ENCODE results near the gene CCDC185. TPM values are rescaled to one million over a fixed set of nuclear protein-coding genes. Genes with fewer than 3 reads are reported as not detected.

Gene CCDC185
- total RNA-seq, 1 donor, result not detected

- H3K27ac ChIP-seq (ENCODE audit: low read depth, low read length), result no peak overlapping the region
- no peaks in the 10 kb centered on the region for H3K9me3 ChIP-seq (ENCODE audit: low read depth, low read length)
Measured at GRCh38 chr1:223430236-223430635, 37.0 kb downstream of the CCDC185 start.

GRCh38 chr1:223437151-223437550, 43.9 kb downstream of the CCDC185 start:
- Histone ChIP-seq H3K79me2 (ENCODE audit: insufficient read depth, low read length) (no peaks in the 10 kb centered on the region), H3K27me3 (ENCODE audit: insufficient read depth, low read length) (peaks cover 12% of the 10 kb centered on the region), H3K4me2 (ENCODE audit: insufficient read depth, low read length) (no peak overlapping the region), H3K27ac (ENCODE audit: low read depth, low read length) (no peak overlapping the region), H3K9me3 (ENCODE audit: low read depth, low read length) (no peaks in the 10 kb centered on the region), H3K4me1 (ENCODE audit: insufficient read depth, low read length) (no peaks in the 10 kb centered on the region), H4K20me1 (ENCODE audit: insufficient read depth, low read length) (no peaks in the 10 kb centered on the region), H3K36me3 (ENCODE audit: insufficient read depth, low read length) (no peaks in the 10 kb centered on the region), H3K4me3 (ENCODE audit: insufficient read depth, low read length) (no peak overlapping the region), H2AFZ (ENCODE audit: low read length) (no peak overlapping the region)
- TF ChIP-seq, protein P1, sequence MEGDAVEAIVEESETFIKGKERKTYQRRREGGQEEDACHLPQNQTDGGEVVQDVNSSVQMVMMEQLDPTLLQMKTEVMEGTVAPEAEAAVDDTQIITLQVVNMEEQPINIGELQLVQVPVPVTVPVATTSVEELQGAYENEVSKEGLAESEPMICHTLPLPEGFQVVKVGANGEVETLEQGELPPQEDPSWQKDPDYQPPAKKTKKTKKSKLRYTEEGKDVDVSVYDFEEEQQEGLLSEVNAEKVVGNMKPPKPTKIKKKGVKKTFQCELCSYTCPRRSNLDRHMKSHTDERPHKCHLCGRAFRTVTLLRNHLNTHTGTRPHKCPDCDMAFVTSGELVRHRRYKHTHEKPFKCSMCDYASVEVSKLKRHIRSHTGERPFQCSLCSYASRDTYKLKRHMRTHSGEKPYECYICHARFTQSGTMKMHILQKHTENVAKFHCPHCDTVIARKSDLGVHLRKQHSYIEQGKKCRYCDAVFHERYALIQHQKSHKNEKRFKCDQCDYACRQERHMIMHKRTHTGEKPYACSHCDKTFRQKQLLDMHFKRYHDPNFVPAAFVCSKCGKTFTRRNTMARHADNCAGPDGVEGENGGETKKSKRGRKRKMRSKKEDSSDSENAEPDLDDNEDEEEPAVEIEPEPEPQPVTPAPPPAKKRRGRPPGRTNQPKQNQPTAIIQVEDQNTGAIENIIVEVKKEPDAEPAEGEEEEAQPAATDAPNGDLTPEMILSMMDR (IDR thresholded peaks at IDR 0.05; ENCODE audit: extremely low read depth, low read depth, low read length), result no peak
- DNase-seq (ENCODE audit: insufficient read length, low spot score, missing footprints), result no peak

More at GRCh38 chr1:223430236-223430635, 37.0 kb downstream of the CCDC185 start:
- Histone ChIP-seq H2AFZ (ENCODE audit: low read length) (peak overlapping the region; percentile 30), H3K4me1 (ENCODE audit: insufficient read depth, low read length) (peaks cover 20% of the 10 kb centered on the region), H3K79me2 (ENCODE audit: insufficient read depth, low read length) (no peaks in the 10 kb centered on the region), H3K4me2 (ENCODE audit: insufficient read depth, low read length) (no peak overlapping the region), H3K27me3 (ENCODE audit: insufficient read depth, low read length) (no peaks in the 10 kb centered on the region), H4K20me1 (ENCODE audit: insufficient read depth, low read length) (no peaks in the 10 kb centered on the region), H3K4me3 (ENCODE audit: insufficient read depth, low read length) (no peak overlapping the region), H3K36me3 (ENCODE audit: insufficient read depth, low read length) (no peaks in the 10 kb centered on the region)
- no peak for DNase-seq (ENCODE audit: insufficient read length, low spot score, missing footprints)
- TF ChIP-seq, protein P1 (IDR thresholded peaks at IDR 0.05; ENCODE audit: extremely low read depth, low read depth, low read length), result no peak

DNA sequence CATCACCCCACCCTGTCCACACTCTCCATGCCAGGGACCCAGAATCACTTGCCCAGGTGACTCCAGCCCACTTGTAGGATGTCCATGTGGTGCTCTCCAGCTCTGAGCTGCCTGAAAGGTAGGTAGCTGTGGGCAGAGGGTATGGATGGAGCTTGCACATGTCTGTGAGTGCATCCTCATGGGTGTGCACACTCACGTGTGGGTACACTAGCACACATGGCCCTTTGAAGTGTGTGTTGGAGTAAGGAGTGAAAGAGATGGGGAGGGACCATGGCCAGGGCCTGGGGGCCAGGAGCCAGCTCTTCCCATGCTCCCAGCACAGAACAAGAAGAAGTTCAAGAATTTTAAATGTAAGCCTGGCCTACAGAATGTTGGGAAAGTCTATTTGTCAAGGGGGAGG, 50.2 kb downstream of the CCDC185 start:
- no peak for DNase-seq (ENCODE audit: insufficient read length, low spot score, missing footprints)
- TF ChIP-seq, protein P1 (IDR thresholded peaks at IDR 0.05; ENCODE audit: extremely low read depth, low read depth, low read length), result no peak
- Histone ChIP-seq H2AFZ (ENCODE audit: low read length) (no peak overlapping the region), H3K9me3 (ENCODE audit: low read depth, low read length) (no peaks in the 10 kb centered on the region), H3K4me1 (ENCODE audit: insufficient read depth, low read length) (no peaks in the 10 kb centered on the region), H3K27me3 (ENCODE audit: insufficient read depth, low read length) (peaks cover 12% of the 10 kb centered on the region), H4K20me1 (ENCODE audit: insufficient read depth, low read length) (no peaks in the 10 kb centered on the region), H3K4me2 (ENCODE audit: insufficient read depth, low read length) (no peak overlapping the region), H3K79me2 (ENCODE audit: insufficient read depth, low read length) (no peaks in the 10 kb centered on the region), H3K4me3 (ENCODE audit: insufficient read depth, low read length) (no peak overlapping the region), H3K36me3 (ENCODE audit: insufficient read depth, low read length) (no peaks in the 10 kb centered on the region), H3K27ac (ENCODE audit: low read depth, low read length) (no peak overlapping the region)

DNA sequence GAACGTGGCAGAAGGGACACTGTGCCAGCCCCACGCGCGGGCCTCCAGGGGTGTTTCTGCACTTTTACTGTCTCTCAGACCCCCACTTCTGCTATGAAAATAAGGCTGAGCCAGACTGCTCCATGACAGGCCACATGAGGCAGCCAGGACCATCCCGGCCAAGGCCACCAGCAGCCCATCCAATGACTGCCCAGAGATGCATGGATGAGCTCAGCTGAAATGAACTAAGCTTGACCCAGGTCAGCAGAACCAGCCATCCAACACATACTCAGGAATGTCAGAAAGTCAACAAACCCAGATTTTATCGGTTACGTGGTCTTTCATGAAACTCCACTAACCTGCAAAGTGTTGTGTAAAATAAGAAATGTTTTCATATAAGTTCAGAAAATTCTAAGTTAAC, 51.2 kb downstream of the CCDC185 start:
- Histone ChIP-seq H2AFZ (ENCODE audit: low read length) (no peak overlapping the region), H3K4me2 (ENCODE audit: insufficient read depth, low read length) (no peak overlapping the region), H3K4me3 (ENCODE audit: insufficient read depth, low read length) (no peak overlapping the region), H4K20me1 (ENCODE audit: insufficient read depth, low read length) (no peaks in the 10 kb centered on the region), H3K27ac (ENCODE audit: low read depth, low read length) (no peak overlapping the region), H3K4me1 (ENCODE audit: insufficient read depth, low read length) (no peaks in the 10 kb centered on the region), H3K79me2 (ENCODE audit: insufficient read depth, low read length) (no peaks in the 10 kb centered on the region), H3K9me3 (ENCODE audit: low read depth, low read length) (no peaks in the 10 kb centered on the region), H3K36me3 (ENCODE audit: insufficient read depth, low read length) (no peaks in the 10 kb centered on the region), H3K27me3 (ENCODE audit: insufficient read depth, low read length) (peaks cover 12% of the 10 kb centered on the region)
- no peak for DNase-seq (ENCODE audit: insufficient read length, low spot score, missing footprints)
- TF ChIP-seq, protein P1 (IDR thresholded peaks at IDR 0.05; ENCODE audit: extremely low read depth, low read depth, low read length), result no peak

Small RNA genes within 50 kb of the gene (small RNA-seq; reads per million reads assigned to genes)
- not detected for gene RNU4-57P

Other genes starting within 250 kb of the CCDC185 start
- 0.29 TPM in 1 of 2 replicates, not detected in the other for gene SUSD4, start 29.2 kb upstream of the CCDC185 start, total RNA-seq

Measured in osteoblast (primary cell).